GM19452 (cell line): ENCODE measurements around the gene TWIST2.

Experiments
- ATAC-seq: cut with Tn5 transposase; IDR thresholded peaks from one replicate; pipeline ENCODE4 v1.9.1; 2021; ENCODE audit not compliant: unreplicated experiment

The TWIST2 gene

DNA sequence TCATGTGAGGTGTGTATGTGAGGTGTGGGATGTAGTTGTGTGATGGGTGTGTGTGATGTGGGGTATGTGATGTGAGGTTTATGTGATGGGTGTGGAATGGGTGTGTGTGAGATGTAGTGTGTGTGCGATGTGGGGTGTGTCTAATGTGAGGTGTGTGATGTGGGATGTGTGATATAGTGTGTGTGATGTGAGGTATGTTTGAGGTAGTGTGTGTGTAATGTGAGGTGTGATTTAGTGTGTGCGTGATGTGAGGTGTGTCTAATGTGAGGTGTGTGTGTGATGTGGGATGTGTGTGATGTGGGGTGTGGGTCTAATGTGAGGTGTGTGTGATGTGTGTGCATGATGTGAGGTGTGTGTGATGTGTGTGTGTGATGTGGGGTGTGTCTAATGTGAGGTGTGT lies 55.3 kb downstream of the TWIST2 start:
- no peak for ATAC-seq

DNA sequence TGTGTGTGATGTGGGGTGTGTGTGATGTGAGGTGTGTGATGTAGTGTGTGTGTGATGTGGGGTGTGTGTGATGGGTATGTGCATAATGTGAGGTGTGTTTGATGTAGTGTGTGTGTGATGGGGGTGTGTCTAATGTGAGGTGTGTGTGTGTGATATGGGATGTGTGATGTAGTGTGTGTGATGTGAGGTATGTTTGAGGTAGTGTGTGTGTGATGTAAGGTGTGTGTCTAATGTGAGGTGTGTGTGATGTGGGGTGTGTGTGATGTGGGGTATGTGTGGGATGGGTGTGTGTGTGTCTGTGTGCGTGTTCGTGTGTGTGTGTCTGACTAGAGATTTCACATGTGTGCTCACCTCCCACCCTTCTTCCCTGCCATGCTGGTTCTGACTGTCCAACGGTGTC lies 56.3 kb downstream of the TWIST2 start:
- no peak for ATAC-seq

DNA sequence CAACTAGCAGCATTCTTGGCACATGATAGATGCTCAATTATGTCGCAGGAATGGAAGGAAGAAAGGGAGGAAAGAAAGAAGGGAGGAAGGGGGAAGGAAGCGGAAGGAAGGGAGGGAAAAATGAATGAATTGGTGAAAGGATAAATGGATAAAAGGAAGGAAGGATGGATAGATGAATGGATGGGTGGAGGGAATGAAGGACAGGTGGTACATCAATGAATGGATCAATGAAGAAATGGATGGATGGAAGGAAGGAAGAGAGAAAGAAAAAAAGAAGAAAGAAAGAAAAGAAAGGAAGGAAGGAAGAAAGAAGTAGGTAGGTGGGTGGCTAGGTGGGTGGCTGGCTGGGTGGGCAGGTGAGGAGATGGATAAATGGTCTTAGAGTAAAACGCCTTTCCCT lies 56.8 kb downstream of the TWIST2 start:
- ATAC-seq: no peak

DNA sequence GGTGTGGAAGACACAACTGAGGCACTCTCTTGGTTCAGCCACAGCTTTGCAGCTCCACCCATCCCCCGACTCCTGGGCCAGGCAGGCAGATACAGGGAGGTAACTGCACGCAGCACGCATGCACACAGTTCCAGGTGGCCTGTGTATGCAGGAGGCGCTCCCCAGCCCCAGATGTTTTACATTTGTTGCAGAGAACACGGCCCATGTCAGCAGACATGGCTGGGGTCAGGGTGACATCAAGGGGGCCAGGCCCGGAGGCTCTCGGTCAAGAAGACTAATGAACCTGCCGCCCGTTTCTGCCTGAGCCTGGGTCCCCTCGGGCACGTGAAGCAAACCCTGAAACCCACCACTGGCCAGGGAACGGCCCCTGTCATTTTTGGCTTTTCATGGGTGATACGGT lies 57.3 kb downstream of the TWIST2 start:
- ATAC-seq: no peak

DNA sequence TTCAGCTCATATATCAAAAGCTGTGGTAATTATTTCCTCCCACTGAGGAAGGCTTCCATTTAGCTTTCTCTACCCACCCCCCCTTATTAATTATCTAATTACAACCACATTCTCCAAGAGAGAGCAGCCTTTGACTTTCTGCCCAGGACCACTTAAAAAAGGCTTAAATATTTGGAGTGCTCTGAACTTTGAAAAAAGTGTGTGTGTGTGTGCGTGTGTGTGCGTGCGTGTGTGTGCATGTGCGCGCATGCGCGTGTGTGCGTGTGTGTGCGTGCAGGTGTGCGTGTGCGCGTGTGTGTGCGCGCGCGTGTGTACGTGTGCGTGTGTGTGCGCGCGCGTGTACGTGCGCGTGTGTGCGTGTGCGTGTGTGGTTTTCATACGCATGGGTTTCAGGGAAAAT lies 57.8 kb downstream of the TWIST2 start:
- no peak for ATAC-seq

DNA sequence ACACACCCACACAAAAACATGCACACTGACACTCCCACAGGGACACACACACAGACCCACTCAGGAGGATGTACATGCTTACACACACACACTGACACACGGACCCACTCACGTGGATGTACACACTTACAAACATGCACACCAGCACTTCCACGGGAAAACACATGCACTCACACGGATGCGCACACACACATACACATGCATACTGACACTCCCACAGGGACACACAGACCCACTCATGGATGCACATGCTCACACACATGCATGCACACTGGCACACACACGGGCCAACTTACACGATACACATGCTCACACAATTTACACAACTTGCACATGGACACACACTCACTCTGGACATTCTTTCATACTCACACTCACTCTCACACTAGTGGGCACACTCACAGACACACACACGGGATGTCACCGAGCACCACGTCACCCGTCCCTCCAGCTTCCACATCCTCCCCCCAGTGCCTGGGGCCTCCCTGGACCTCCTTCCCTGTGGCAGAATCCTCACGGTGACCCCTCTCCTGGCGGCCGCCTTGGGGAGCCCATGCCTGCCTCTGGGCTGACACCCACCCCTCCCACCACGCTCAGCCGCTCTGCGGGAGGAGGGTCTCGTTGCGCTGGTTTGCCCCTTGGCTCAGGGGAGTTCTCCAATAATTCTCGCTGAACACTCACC lies 58.5 kb downstream of the TWIST2 start:
- no peak for ATAC-seq

DNA sequence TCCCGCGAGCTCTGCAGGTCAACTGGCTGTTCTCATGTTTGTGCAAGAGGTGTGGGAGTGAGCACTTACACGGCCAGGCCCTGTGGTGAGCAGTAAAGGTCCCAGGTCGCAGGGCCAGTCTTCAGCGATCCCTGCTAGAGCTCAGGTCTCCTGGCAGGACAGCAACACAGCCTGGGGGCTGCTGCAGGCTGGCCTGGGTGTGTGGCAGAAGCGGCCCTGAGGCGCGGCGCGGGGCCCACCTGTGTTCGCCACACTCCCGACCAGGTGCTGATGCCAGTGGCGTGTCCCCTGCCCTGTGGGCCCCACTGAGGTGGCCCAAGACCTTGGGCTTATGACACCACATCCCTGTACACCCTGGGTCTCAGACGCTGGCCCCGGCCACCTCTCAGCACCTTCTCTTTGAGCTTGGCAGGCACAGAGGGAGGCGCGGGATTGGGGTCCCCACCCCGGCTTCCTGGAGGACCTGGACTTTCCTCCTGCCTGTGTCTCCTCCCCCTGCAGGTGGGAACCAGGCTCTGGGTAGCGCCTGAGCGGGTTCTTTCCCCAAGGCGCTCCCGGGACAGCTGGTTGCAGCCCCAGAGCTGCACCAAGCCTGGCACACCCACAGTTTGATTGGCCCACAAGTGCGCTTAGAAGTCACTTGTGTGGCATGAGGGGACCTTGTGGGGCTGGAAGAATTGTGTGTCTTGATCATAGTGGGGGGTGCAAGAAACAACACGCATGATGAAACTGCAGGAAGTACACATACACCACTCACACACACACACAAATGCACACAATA lies 59.2 kb downstream of the TWIST2 start:
- ATAC-seq: no peak

DNA sequence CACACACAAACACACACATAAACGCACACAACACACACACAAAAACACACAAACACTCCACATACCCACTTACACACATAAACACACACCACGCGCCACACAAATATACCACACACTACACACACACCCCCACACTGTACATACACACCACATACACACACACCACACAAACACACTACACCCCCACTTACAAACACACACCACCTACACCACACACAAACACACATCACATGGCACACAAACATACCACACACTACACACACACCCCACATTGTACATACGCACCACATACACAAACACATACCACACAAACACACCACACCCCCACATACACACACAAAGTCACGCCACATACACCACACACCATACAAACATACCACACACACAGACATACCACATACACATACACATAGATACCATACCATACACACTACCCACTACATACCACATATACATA lies 59.9 kb downstream of the TWIST2 start:
- no peak for ATAC-seq

DNA sequence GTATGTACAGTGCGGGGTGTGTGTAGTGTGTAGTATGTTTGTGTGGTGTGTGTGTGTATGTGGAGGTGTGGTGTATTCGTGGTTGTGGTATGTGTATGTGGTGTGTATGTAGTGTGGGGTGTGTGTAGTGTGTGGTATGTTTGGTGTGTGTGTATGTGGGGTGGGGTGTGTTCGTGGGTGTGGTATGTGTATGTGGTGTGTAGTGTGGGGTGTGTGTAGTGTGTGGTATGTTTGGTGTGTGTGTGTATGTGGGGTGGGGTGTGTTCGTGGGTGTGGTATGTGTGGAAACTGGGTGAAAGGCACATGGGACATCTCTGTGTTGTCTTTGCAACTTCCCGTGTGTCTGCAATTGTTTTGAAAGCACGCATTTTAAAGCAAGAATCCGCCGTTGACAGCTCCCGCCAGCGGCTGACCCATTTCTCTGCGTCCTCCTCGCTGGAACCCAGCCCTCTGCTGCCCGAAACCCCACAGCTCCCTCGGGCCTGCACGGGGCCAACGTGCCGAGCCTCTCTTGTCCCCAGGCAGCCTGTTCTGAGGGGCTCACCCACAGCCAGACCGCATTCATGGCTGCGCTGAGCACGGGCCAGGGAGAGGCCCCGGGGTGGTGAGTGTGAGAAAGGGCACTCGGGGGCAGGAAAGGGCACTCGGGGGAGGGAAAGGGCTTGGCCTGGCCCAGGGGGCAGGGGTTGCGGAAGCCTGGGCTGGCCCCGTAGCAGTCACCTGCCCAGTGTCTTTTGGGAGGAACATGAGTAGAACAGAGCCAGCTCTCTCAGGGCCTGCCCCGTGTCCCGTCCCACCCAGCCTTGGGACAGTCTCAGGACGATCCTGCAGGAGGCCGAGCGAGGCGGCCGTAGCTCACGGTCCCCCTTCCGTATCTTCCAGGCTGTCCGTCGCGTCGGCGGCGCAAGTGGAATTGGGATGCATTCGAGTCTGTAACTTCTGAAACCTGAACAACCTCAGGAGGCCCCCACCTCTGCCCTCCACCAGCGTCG lies 61.4 kb downstream of the TWIST2 start:
- ATAC-seq: no peak

DNA sequence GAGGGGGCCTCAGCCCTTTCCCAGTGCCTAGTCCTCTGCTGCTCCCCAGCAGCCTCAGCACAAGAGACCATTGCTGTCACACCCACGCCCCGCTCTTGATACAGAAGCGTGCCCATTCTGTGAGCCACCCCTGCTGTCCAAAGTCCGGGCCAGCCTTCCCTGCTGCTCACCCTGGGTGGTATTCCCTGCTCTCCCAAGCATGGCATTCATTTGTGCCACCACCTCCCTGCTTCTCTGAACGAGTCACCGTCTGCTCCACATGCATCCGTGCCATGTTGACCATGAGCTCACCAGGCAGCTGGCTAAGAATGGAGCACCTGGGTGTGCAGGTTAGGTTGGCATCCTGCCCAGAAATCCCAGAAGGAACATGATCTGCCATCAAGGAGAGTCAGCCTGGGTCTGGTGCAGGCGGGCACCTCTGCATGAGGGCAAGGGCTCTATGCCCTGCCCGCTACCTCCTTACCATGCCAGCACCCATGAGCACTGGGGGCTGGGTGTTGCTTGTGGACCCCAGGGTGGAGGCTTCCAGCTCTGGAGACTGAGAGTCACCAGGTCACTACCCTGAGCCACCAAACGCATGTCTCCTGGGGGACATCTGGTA lies 63.0 kb downstream of the TWIST2 start:
- no peak for ATAC-seq

DNA sequence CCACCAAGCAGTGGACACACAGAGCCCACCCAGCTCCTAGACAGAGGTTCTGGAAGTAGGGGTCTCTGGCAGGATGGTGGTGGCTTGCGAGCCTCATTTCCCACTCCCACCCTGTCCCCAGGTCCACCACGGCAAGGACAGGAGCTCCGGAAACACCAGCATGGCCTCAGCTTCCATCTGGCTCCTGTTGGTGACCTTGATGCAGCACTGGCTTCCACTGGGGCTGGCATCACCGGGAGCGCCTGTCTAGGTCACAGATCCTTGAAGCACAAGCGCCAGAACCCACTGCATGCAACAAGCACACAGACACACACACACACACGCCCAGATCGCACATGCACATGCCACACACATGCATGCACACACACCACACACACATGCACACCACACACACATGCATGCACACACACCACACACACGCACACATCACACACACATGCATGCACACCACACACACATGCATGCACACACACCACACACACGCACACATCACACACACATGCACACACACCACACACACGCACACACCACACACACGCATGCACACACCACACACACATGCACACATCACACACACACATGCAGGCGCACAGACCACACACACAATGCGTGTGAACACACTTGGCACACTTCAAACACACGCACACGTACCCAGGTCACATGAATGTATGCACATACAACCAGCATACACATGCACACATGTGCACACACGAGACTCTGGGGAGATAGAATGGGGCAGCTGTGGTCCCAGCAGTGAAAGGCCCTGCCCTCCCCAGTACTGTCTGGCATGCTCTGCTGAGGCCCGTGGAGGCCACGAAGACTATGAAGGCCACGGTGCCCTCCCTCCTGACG lies 63.7 kb downstream of the TWIST2 start:
- no peak for ATAC-seq

DNA sequence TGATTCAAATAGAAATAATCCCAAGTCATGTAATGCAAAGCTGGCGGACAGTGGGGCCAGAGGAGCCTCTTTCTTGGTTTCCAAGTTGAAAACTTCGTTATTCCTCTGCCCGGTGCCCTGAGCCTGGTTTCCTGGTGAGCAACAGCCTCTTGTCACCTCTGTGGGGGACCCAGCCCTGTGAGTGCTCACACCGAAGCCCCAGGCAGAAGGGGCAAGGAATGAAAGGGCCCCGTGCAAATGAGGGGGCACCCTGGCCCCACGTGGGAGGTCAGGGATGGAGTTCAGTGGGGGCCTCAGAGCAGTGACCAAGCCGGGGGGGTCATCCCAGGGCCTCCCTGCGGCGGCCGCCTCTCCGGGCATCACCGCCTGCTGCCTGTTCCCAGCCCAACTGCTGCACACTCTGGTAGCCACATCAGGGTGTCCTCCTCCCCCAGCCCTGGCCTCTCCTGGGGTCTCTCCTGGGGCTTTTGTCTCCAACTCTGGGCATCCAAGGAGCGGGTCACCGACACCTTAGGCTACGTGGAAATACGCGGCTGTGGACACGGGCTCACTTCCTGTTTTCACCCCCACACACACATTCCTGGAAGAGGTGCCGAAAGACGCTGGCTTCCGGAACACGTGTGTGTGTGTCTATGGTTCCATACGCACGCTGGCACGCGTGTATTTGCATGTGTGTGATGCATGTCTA lies 64.5 kb downstream of the TWIST2 start:
- ATAC-seq: no peak

DNA sequence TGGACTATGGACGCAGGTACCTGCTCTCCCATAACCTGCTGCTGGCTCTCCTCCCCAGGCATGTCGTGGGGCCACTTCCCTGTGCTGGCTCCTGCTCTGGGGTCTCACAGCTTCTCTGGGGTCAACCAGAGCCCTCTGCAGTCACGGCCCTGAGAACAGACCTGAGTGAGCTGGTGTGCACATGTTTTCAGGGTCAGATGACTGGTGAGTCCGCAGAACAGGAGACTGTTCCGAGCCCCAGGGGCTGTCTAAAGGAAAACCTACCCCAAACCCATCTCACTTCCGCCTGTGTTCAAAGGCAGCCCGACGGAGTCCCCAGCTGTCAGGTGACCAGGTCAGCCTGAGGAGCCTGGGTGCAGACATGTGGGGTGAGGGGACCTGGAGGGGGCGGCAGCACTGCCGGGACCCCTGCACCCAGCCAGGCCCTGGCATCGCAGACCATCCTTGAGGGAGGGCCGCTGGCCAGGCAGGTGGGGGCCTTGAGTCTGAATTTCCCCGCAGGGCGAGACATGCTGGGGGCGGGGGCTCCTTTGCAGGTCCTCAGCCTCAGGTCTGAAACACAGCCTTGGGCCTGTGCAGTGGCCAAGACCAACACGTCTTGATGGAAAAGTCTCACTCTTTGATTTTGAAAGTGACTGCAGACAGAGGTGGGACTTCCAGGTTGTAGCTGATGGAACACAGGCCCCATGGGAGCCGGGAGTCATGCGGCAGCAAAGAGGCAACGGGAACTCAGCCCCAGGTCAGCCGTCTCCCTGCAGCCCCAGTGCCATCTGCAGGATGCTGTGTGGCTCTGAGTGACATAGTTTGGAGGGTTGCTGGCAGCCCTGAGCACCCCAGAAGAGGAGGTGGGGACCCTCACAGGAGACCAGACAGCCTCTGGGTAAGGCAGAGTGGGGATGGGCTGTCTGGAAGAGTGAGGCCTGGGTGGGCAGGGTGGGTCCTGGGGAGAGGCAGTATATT lies 65.3 kb downstream of the TWIST2 start:
- no peak for ATAC-seq

DNA sequence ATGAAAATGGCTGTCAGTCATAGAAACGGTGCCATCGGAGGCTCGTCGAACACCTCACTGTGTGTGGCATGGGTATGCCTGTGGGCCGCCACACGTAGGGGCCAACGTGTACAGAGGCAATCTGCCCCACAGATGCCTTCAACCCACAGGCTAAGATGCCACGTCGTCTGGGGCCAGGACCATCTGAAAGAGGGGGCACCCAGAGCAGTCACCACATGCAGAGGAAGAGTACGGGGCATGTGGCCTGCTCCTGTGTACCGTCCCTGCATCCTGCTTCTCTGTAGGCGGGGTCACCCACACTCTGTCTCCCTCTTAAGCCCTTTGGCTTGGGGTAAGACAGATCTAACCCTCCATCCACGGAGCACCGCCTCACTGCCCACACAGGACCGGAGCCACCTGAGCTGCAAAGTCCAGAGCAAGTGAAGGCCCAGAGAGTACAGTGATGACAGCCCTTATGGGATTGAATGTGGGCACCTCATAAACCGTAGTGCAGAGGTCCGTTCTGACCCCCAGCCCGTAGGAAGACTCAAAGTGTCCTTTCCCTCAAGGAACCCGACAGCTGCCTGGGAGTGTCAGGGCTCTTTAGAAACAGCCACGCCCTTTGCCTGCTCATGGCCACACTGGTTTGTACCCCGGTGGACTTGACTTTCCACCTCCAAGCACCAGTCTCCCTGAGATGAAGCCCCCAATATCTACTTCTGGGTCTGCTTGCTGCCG lies 66.2 kb downstream of the TWIST2 start:
- ATAC-seq: no peak

DNA sequence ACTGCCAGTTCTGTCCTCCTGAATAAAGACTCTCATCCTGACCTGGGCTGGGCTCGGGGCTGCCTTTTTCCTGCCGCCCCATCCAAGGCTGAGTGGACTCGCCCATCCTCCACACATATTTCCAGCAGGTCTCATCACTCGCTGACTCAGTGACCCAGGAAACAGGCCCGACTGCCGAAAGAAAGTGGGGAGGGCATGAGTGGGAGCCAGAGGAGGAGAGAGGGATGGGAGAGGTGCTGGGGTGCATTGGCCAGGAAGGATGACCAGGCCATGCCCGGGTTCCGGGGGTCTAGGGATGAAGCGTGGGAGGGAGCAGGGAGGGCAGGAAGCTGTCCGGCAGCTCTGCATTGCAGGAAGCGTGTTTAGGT lies 66.7 kb downstream of the TWIST2 start:
- ATAC-seq: no peak

DNA sequence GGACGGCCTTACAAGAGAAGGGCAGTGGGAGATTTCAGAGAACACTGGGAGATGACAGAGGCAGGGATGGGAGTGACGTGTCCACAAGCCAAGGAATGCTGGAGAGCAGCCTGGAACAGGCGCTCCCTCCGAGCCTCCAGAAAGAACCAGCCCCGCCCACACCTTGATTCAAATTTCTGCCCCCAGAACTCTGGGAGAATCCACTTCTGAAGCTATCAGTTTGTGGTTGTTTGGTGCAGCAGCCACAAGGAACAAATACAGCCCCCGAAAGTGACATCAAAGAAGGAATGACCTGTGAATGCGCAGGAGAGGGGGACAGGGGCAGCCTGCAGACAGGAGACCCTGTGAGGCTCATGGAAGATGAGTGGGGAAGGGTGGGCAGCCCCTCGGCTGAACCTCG lies 67.3 kb downstream of the TWIST2 start:
- ATAC-seq: no peak

DNA sequence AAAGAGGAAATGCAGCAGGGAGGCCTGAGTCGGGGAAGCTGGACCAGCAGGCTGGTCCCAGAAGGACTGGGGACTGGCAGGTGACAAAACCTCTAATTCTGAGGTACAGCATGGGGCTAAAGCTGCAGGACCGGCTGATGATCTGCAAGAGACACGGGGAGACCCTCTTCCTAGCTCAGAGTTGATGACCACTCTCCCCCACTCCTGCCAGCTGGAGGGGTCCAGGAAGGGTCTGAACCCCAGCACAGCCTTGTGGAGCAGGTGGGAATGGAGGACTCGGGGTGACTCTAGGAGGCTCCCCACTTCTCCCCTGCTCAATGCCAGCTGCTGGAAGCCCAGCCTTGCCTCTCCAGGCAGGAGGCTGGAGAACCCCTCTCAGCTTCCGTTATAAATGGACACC lies 67.7 kb downstream of the TWIST2 start:
- ATAC-seq: no peak
